GM10266 (cell line): Measurements from ENCODE around the gene HORMAD2.
"Not testable (repeated sequence)": the region's sequence is repeated elsewhere in the genome, so short reads cannot be mapped to it uniquely, and the experiment has no call there.

ENCODE experiments used
- DNase-seq: peaks from one replicate; pipeline ENCODE4 v3.0.0; 2012; ENCODE audit errors: extremely low spot score
- CTCF ChIP-seq: IDR thresholded peaks from 2 replicates; pipeline ENCODE4 v1.5.1; 2012; ENCODE audit warnings: mild to moderate bottlenecking, low read depth; ENCODE audit not compliant: control insufficient read depth, insufficient read depth; ENCODE audit errors: missing control alignments

HORMAD2 gene

GRCh38 chr22:30057375-30057774 lies 22.9 kb upstream of the HORMAD2 start:
- no peak for DNase-seq
- TF ChIP-seq CTCF = no peak

- not testable (repeated sequence) for DNase-seq
Measured at GRCh38 chr22:30059346-30060020, 20.8 kb upstream of the HORMAD2 start.

- not testable (repeated sequence) for DNase-seq
Measured at GRCh38 chr22:30061094-30061493, 19.2 kb upstream of the HORMAD2 start.

- DNase-seq = no peak
Measured at GRCh38 chr22:30062259-30062658, 18.0 kb upstream of the HORMAD2 start.

GRCh38 chr22:30062950-30063349 lies 17.3 kb upstream of the HORMAD2 start:
- no peak for DNase-seq
- TF ChIP-seq CTCF = no peak

More at GRCh38 chr22:30062259-30062658, 18.0 kb upstream of the HORMAD2 start:
- no peak for TF ChIP-seq CTCF

- no peak for DNase-seq
- no peak for TF ChIP-seq CTCF
Measured at GRCh38 chr22:30064172-30064571, 16.1 kb upstream of the HORMAD2 start.

GRCh38 chr22:30073743-30074142 lies 6.5 kb upstream of the HORMAD2 start:
- TF ChIP-seq CTCF = no peak

GRCh38 chr22:30074147-30074546 lies 6.1 kb upstream of the HORMAD2 start:
- TF ChIP-seq CTCF = no peak

More at GRCh38 chr22:30073743-30074142, 6.5 kb upstream of the HORMAD2 start:
- DNase-seq = no peak

More at GRCh38 chr22:30074147-30074546, 6.1 kb upstream of the HORMAD2 start:
- DNase-seq = no peak
